OCI-LY7 (cell line): Measurements from ENCODE around the gene SNX10. TPM values are rescaled to one million over a fixed set of nuclear protein-coding genes. Genes with fewer than 3 reads are reported as not detected.

Source experiments
- BruUV-seq: library from RNA; stranded (reverse); fragments of 400-500 nt; replicated peaks from 2 replicates; lab custom pipeline; 2021; lab: Mats Ljungman, UMichigan
- CTCF ChIA-PET: fragments of 300-600 bp; sonication (Branson Sonifier 250); formaldehyde crosslinking; loops from one replicate; lab custom pipeline; 2022; ENCODE audit warnings: antibody characterized with exemption; ENCODE audit not compliant: unreplicated experiment; lab: Charles Lee
- POLR2A ChIA-PET: fragments of 300-600 bp; sonication (Branson Sonifier 250); formaldehyde crosslinking; loops from one replicate; lab custom pipeline; 2022; ENCODE audit warnings: antibody characterized with exemption; lab: Charles Lee
- DNase-seq: peaks from one replicate; pipeline ENCODE4 v3.0.0-alpha.2; 2015; ENCODE audit warnings: low spot score
- H2AFZ ChIP-seq: fragments of 200-600 bp; sonication (generic), shearing (Covaris generic); 2 replicates; pipeline ENCODE4 v1.6.1; 2014; ENCODE audit warnings: mild to moderate bottlenecking, antibody characterized with exemption, low read length, moderate library complexity
- H3K27ac ChIP-seq: fragments of 200-600 bp; sonication (generic); 2 replicates; pipeline ENCODE4 v1.5.1; 2014; ENCODE audit warnings: mixed run types, low read depth, mild to moderate bottlenecking, moderate library complexity, low read length, inconsistent platforms; ENCODE audit not compliant: poor library complexity, severe bottlenecking
- H3K36me3 ChIP-seq: fragments of 200-600 bp; sonication (generic); 2 replicates; pipeline ENCODE4 v1.6.1; 2014; ENCODE audit warnings: mild to moderate bottlenecking, antibody characterized with exemption, low read length, moderate library complexity, mixed read lengths; ENCODE audit not compliant: insufficient read depth
- H3K4me1 ChIP-seq: fragments of 200-600 bp; sonication (generic); 2 replicates; pipeline ENCODE4 v1.5.1; 2014; ENCODE audit warnings: mild to moderate bottlenecking, low read length; ENCODE audit not compliant: insufficient read depth, poor library complexity, severe bottlenecking
- H3K4me2 ChIP-seq: fragments of 200-600 bp; sonication (generic); 2 replicates; pipeline ENCODE4 v1.6.1; 2014; ENCODE audit warnings: mild to moderate bottlenecking, low read length
- H3K4me3 ChIP-seq: fragments of 200-600 bp; sonication (generic); 2 replicates; pipeline ENCODE4 v1.5.1; 2014; ENCODE audit warnings: mild to moderate bottlenecking, low read depth, low read length; ENCODE audit not compliant: poor library complexity, severe bottlenecking
- H3K79me2 ChIP-seq: fragments of 200-600 bp; sonication (generic); 2 replicates; pipeline ENCODE4 v1.6.1; 2016; ENCODE audit warnings: low read depth, mild to moderate bottlenecking, low read length, moderate library complexity, mixed read lengths; ENCODE audit not compliant: insufficient read depth
- H3K9me2 ChIP-seq: fragments of 200-600 bp; sonication (generic); 2 replicates; pipeline ENCODE4 v1.6.1; 2016; ENCODE audit warnings: mild to moderate bottlenecking, low read length, mixed read lengths; ENCODE audit not compliant: insufficient read depth
- H3K9me3 ChIP-seq: fragments of 200-600 bp; sonication (generic); 2 replicates; pipeline ENCODE4 v1.6.1; 2014; ENCODE audit warnings: mild to moderate bottlenecking, mixed run types, low read length, mixed read lengths
- H4K20me1 ChIP-seq: fragments of 200-600 bp; sonication (generic); 2 replicates; pipeline ENCODE4 v1.6.1; 2014; ENCODE audit warnings: mild to moderate bottlenecking, antibody characterized with exemption, low read length, moderate library complexity, mixed read lengths; ENCODE audit not compliant: insufficient read depth
- CTCF ChIP-seq: fragments of 200-600 bp; sonication (generic); conservative IDR thresholded peaks from 2 replicates; pipeline ENCODE4 v1.5.1; 2014; ENCODE audit warnings: mild to moderate bottlenecking, antibody characterized with exemption, low read length, moderate library complexity, mixed read lengths
- EZH2phosphoT487 ChIP-seq: fragments of 200-600 bp; sonication (generic); IDR thresholded peaks from 2 replicates; pipeline ENCODE4 v1.6.1; 2018; ENCODE audit warnings: low read depth, borderline replicate concordance, mild to moderate bottlenecking, mixed run types, antibody characterized with exemption, low read length, moderate library complexity, mixed read lengths
- intact Hi-C: fragments of 100-400 bp; cut with micrococcal nuclease; formaldehyde crosslinking; loops from one replicate; pipeline ENCODE4 v1.10.0; 2022; ENCODE audit not compliant: unreplicated experiment
- total RNA-seq, 2 experiments: library from RNA; depleted of rRNA in 1 of 2; stranded (reverse); fragments of >200 nt in 1 of 2; shearing (Covaris generic) in 1 of 2; gene quantifications; 2 replicates each; pipeline ENCODE4 v1.2.3, GENCODE V29; 2014 to 2022

SNX10 gene
- total RNA-seq, 2 experiments from 2014 or later = 14.3 to 32.9 TPM

- no TSS peak for BruUV-seq
- DNase-seq = peak; percentile 80
- POLR2A ChIA-PET = interaction anchor here (0.6 to 2.4 kb wide), 14 partner anchors 9 to 698 kb away, joined by 3 to 12 read pairs (median 4); no protein-coding TSS in a partner anchor
These were observed 106.7 kb downstream of the SNX10 start for GRCh38 chr7:26398427-26398755.

GRCh38 chr7:26398756-26399509, 107.3 kb downstream of the SNX10 start:
- ChIA-PET POLR2A (interaction anchor here (1.0 to 2.4 kb wide), 6 partner anchors 10 to 697 kb away, joined by 3 to 12 read pairs (median 4); no protein-coding TSS in a partner anchor), CTCF (no interaction called here)
- DNase-seq = peak; percentile 94
- H3K4me3 ChIP-seq = peak overlapping the region; percentile 67
- no peaks in the 10 kb centered on the region for H3K79me2 ChIP-seq
- TSS peak; percentile 91 for BruUV-seq
- no peaks in the 10 kb centered on the region for H4K20me1 ChIP-seq
- no peaks in the 10 kb centered on the region for H3K36me3 ChIP-seq
- H3K9me2 ChIP-seq = no peaks in the 10 kb centered on the region
- H3K9me3 ChIP-seq = no peaks in the 10 kb centered on the region
- H3K27ac ChIP-seq = peak overlapping the region; percentile 94
- H2AFZ ChIP-seq = peak overlapping the region; percentile 94
- TF ChIP-seq EZH2phosphoT487 = no peak
- TF ChIP-seq CTCF = no peak
- intact Hi-C loops = loop anchor here (1.0 to 2.0 kb wide), 4 partner anchors 62 to 464 kb away; partner anchors contain the start of gene CBX3
- H3K4me2 ChIP-seq = peak overlapping the region; percentile 91
- peaks cover 41% of the 10 kb centered on the region for H3K4me1 ChIP-seq

More at GRCh38 chr7:26398427-26398755, 106.7 kb downstream of the SNX10 start:
- Histone ChIP-seq H3K9me3 (no peaks in the 10 kb centered on the region), H2AFZ (peak overlapping the region; percentile 94), H4K20me1 (no peaks in the 10 kb centered on the region), H3K27ac (peak overlapping the region; percentile 94), H3K79me2 (no peaks in the 10 kb centered on the region), H3K4me1 (peaks cover 39% of the 10 kb centered on the region), H3K4me3 (peak overlapping the region; percentile 67), H3K4me2 (peak overlapping the region; percentile 91), H3K9me2 (no peaks in the 10 kb centered on the region), H3K36me3 (no peaks in the 10 kb centered on the region)
- intact Hi-C loops = loop anchor here (1.0 to 2.0 kb wide), 4 partner anchors 62 to 464 kb away; partner anchors contain the start of gene CBX3
- TF ChIP-seq EZH2phosphoT487 (no peak), CTCF (no peak)
- CTCF ChIA-PET = no interaction called here

GRCh38 chr7:26399736-26400135, 108.1 kb downstream of the SNX10 start:
- Histone ChIP-seq H3K79me2 (no peaks in the 10 kb centered on the region), H4K20me1 (no peaks in the 10 kb centered on the region), H3K27ac (peak overlapping the region; percentile 94), H3K4me3 (peak overlapping the region; percentile 67), H3K9me3 (no peaks in the 10 kb centered on the region), H3K9me2 (no peaks in the 10 kb centered on the region), H3K36me3 (no peaks in the 10 kb centered on the region), H3K4me1 (peaks cover 41% of the 10 kb centered on the region), H3K4me2 (peak overlapping the region; percentile 91), H2AFZ (peak overlapping the region; percentile 94; the same call in 1 of the 2 replicates)
- no peak for TF ChIP-seq CTCF
- no peak for TF ChIP-seq EZH2phosphoT487
- no peak for DNase-seq
- ChIA-PET POLR2A (no interaction called here), CTCF (no interaction called here)
- no TSS peak for BruUV-seq
- intact Hi-C loops = loop anchor here (2.0 kb wide), 3 partner anchors 63 to 463 kb away; no protein-coding TSS in a partner anchor
